ENCODE results near the gene GRIA3.
A peak's percentile ranks its signal among the peaks of the same experiment; 100 is the strongest.

GRIA3 gene

GRCh38 chrX:123173833-123174232 lies 10.2 kb upstream of the GRIA3 start:
- peak; percentile 46 for DNase-seq (ENCODE audit: low read depth)
- TF ChIP-seq CTCF (conservative IDR thresholded peaks at IDR 0.05; ENCODE audit: control insufficient read depth, insufficient read depth, low read depth, low read length) = peak; percentile 41
- no peak overlapping the region for H3K4me3 ChIP-seq (ENCODE audit: control insufficient read depth, low read depth, low read length)

- DNase-seq (ENCODE audit: low read depth) = no peak
- no peak overlapping the region for H3K4me3 ChIP-seq (ENCODE audit: control insufficient read depth, low read depth, low read length)
- TF ChIP-seq CTCF (conservative IDR thresholded peaks at IDR 0.05; ENCODE audit: control insufficient read depth, insufficient read depth, low read depth, low read length) = no peak
Observed at GRCh38 chrX:123175366-123176122, 8.5 kb upstream of the GRIA3 start.

- no peak overlapping the region for H3K4me3 ChIP-seq (ENCODE audit: control insufficient read depth, low read depth, low read length)
- no peak for DNase-seq (ENCODE audit: low read depth)
- TF ChIP-seq CTCF (conservative IDR thresholded peaks at IDR 0.05; ENCODE audit: control insufficient read depth, insufficient read depth, low read depth, low read length) = no peak
Observed at GRCh38 chrX:123181233-123181914, 2.7 kb upstream of the GRIA3 start.

GRCh38 chrX:123184866-123185276 lies 793 bp downstream of the GRIA3 start:
- no peak for TF ChIP-seq CTCF (conservative IDR thresholded peaks at IDR 0.05; ENCODE audit: control insufficient read depth, insufficient read depth, low read depth, low read length)
- peak; percentile 10 for DNase-seq (ENCODE audit: low read depth)
- H3K4me3 ChIP-seq (ENCODE audit: control insufficient read depth, low read depth, low read length) = peak overlapping the region; percentile 44

GRCh38 chrX:123185721-123186120 lies 1.6 kb downstream of the GRIA3 start:
- no peak for TF ChIP-seq CTCF (conservative IDR thresholded peaks at IDR 0.05; ENCODE audit: control insufficient read depth, insufficient read depth, low read depth, low read length)
- no peak overlapping the region for H3K4me3 ChIP-seq (ENCODE audit: control insufficient read depth, low read depth, low read length)
- DNase-seq (ENCODE audit: low read depth) = no peak

GRCh38 chrX:123186801-123187200 lies 2.7 kb downstream of the GRIA3 start:
- H3K4me3 ChIP-seq (ENCODE audit: control insufficient read depth, low read depth, low read length) = no peak overlapping the region
- no peak for TF ChIP-seq CTCF (conservative IDR thresholded peaks at IDR 0.05; ENCODE audit: control insufficient read depth, insufficient read depth, low read depth, low read length)
- DNase-seq (ENCODE audit: low read depth) = no peak
